ENCODE measurements around the gene DGKB.

DGKB gene

DNA sequence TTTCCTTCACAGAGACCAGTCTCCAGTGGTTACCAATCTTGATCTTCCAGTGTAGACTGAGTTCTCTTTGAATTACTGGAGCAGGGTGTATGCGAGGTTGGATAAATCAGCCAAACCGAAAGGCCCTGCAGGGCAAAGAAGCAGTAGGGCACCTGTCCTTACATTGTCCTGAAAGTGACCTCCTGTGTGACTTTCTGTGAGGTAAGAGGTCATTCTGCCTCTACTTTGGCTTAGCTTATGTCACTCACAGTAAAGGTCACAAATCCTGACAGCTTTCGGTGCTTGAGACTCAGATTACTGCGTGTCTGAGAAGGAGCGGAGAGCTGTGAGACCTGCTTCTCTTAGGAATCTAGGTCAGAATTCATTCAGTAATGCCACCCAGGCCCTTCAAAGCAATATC lies 660.4 kb downstream of the DGKB start:
- no peak overlapping the region for H3K4me3 ChIP-seq (replicated peaks; ENCODE audit: low read depth, low read length)
- no peak for DNase-seq (ENCODE audit: extremely low read depth, low read depth)
- TF ChIP-seq, protein P1, sequence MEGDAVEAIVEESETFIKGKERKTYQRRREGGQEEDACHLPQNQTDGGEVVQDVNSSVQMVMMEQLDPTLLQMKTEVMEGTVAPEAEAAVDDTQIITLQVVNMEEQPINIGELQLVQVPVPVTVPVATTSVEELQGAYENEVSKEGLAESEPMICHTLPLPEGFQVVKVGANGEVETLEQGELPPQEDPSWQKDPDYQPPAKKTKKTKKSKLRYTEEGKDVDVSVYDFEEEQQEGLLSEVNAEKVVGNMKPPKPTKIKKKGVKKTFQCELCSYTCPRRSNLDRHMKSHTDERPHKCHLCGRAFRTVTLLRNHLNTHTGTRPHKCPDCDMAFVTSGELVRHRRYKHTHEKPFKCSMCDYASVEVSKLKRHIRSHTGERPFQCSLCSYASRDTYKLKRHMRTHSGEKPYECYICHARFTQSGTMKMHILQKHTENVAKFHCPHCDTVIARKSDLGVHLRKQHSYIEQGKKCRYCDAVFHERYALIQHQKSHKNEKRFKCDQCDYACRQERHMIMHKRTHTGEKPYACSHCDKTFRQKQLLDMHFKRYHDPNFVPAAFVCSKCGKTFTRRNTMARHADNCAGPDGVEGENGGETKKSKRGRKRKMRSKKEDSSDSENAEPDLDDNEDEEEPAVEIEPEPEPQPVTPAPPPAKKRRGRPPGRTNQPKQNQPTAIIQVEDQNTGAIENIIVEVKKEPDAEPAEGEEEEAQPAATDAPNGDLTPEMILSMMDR (IDR thresholded peaks at IDR 0.05; ENCODE audit: low read depth, low read length, missing control alignments) = no peak

GRCh38 chr7:14236834-14237233 lies 665.7 kb downstream of the DGKB start:
- no peak overlapping the region for H3K4me3 ChIP-seq (replicated peaks; ENCODE audit: low read depth, low read length)
- TF ChIP-seq, protein P1 (IDR thresholded peaks at IDR 0.05; ENCODE audit: low read depth, low read length, missing control alignments) = no peak
- no peak for DNase-seq (ENCODE audit: extremely low read depth, low read depth)

GRCh38 chr7:14235056-14235455 lies 667.5 kb downstream of the DGKB start:
- H3K4me3 ChIP-seq (replicated peaks; ENCODE audit: low read depth, low read length) = no peak overlapping the region
- DNase-seq (ENCODE audit: extremely low read depth, low read depth) = no peak
- TF ChIP-seq, protein P1 (IDR thresholded peaks at IDR 0.05; ENCODE audit: low read depth, low read length, missing control alignments) = no peak

DNA sequence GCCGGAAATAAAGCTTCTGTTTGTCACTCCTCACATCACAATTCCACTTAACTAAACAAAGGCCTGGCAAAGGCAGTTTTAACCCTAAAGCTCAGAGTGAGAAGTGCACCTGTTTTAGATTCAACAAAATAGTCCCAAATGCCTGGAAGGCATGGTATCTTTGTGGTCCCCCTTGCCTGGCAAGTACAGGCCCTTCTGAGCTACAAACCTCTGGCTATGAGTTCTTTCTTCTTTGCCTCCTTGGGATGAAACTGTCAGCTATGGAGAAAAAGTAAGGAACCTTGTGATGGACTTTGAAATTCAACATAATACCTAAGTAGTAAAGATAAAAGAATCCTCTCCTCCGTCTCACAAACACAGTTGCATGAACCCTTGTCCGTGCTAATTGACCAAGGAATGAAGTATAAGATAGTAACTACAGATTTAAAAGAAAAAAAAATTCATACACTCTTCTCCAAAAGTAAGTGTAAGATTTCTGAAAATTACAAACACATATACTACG lies 668.6 kb downstream of the DGKB start:
- TF ChIP-seq, protein P1 (IDR thresholded peaks at IDR 0.05; ENCODE audit: low read depth, low read length, missing control alignments) = no peak
- no peak for DNase-seq (ENCODE audit: extremely low read depth, low read depth)

GRCh38 chr7:14233076-14233867 lies 669.3 kb downstream of the DGKB start:
- no peak overlapping the region for H3K4me3 ChIP-seq (replicated peaks; ENCODE audit: low read depth, low read length)
- TF ChIP-seq, protein P1 (IDR thresholded peaks at IDR 0.05; ENCODE audit: low read depth, low read length, missing control alignments) = no peak
- no peak for DNase-seq (ENCODE audit: extremely low read depth, low read depth)

More for the DNA sequence above, 668.6 kb downstream of the DGKB start:
- no peak overlapping the region for H3K4me3 ChIP-seq (replicated peaks; ENCODE audit: low read depth, low read length)

DNA sequence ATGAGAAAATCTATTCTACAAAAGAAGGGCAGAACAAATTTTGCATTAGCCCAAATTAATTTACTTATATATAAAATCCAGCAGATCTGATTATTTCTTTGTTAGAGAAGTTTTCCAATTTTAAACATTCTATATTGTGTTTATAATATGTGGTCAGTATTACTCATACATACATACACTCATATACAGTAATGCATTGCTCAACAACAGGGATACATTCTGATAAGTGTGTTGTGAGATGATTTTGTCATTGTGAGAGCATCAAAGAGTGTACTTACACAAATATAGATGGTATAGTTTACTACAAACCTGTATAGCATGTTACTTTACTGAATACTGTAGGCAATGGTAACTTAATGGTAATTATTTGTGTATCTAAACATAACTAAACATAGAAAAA lies 673.5 kb downstream of the DGKB start:
- TF ChIP-seq, protein P1 (IDR thresholded peaks at IDR 0.05; ENCODE audit: low read depth, low read length, missing control alignments) = no peak
- H3K4me3 ChIP-seq (replicated peaks; ENCODE audit: low read depth, low read length) = no peak overlapping the region
- DNase-seq (ENCODE audit: extremely low read depth, low read depth) = no peak
